Prostate gland (tissue), 2 donors: ENCODE data around the gene S100A16. TPM values are rescaled to one million over a fixed set of nuclear protein-coding genes. Genes with fewer than 3 reads are reported as not detected.
"Not testable (repeated sequence)": the region's sequence is repeated elsewhere in the genome, so short reads cannot be mapped to it uniquely, and the experiment has no call there.

Experiments used
- DNase-seq: peaks from one replicate; pipeline ENCODE4 v3.0.0-alpha.2; 2019; ENCODE audit warnings: low spot score
- H3K27ac ChIP-seq, 2 donors: fragments of 200-600 bp; sonication (generic); 2 replicates each; pipeline ENCODE4 v1.5.1; 2017 to 2019
- H3K27me3 ChIP-seq: fragments of 200-600 bp; sonication (generic); replicated peaks from 2 replicates; pipeline ENCODE4 v1.5.1; 2019; ENCODE audit not compliant: insufficient read depth
- H3K36me3 ChIP-seq, 2 donors: fragments of 200-600 bp; sonication (generic); 1 replicate in 1 of 2; 2 replicates in 1 of 2; pipeline versions ENCODE4 v1.5.1 to v1.8.1; 2017 to 2019
- H3K4me1 ChIP-seq: fragments of 200-600 bp; sonication (generic); replicated peaks from 2 replicates; pipeline ENCODE4 v1.5.1; 2019
- H3K4me3 ChIP-seq, 2 donors: fragments of 200-600 bp; sonication (generic); 2 replicates each; pipeline ENCODE4 v1.5.1; 2017 to 2019
- H3K9me3 ChIP-seq: fragments of 200-600 bp; sonication (generic); 2 replicates; pipeline ENCODE4 v1.5.1; 2017
- CTCF ChIP-seq, 4 experiments: fragments of 200-600 bp in 2 of 4; fragments of 450-650 bp in 2 of 4; sonication (generic) in 2 of 4; IDR thresholded peaks; 1 replicate in 3 of 4; 2 replicates in 1 of 4; pipeline ENCODE4 v1.5.1; 2016 to 2019; ENCODE audit warnings: antibody characterized with exemption in 4 of 4, mild to moderate bottlenecking in 2 of 4, moderate library complexity in 2 of 4
- POLR2A ChIP-seq: fragments of 450-650 bp; IDR thresholded peaks from one replicate; pipeline ENCODE4 v1.6.1; 2016; ENCODE audit warnings: antibody characterized with exemption, mild to moderate bottlenecking
- POLR2AphosphoS5 ChIP-seq: sonication (generic); formaldehyde crosslinking; IDR thresholded peaks from one replicate; pipeline ENCODE4 v1.6.1; 2017; ENCODE audit warnings: antibody characterized with exemption
- WGBS: methylation state at CpG from one replicate; pipeline ENCODE4 v1.1.5; 2018; 5-methylcytosine and 5-hydroxymethylcytosine counted together
- intact Hi-C: fragments of 100-400 bp; cut with DNase I; formaldehyde crosslinking; loops from one replicate; pipeline ENCODE4 v1.14.2; 2022
- total RNA-seq, 2 donors: library from RNA; depleted of rRNA; stranded (reverse); fragments of >200 nt; gene quantifications; one replicate each; pipeline ENCODE4 v1.1.0, GENCODE V29; 2016

S100A16 gene
- total RNA-seq, 2 donors from 2014 or later, result 78.4 to 165 TPM

- intact Hi-C loops, result no loop called here
Observed at GRCh38 chr1:153578936-153579335, 34.0 kb downstream of the S100A16 start.

GRCh38 chr1:153578490-153578889 is 34.4 kb downstream of the S100A16 start:
- intact Hi-C loops, result no loop called here

More at GRCh38 chr1:153578936-153579335, 34.0 kb downstream of the S100A16 start:
- TF ChIP-seq POLR2AphosphoS5, result no peak
- TF ChIP-seq POLR2A, result no peak
- no peak for TF ChIP-seq CTCF (IDR thresholded peaks at IDR 0.05)
- Histone ChIP-seq H3K9me3 (no peaks in the 10 kb centered on the region), H3K4me3 (no peak overlapping the region), H3K27me3 (no peaks in the 10 kb centered on the region), H3K36me3 (no peaks in the 10 kb centered on the region), H3K27ac (no peak overlapping the region), H3K4me1 (no peaks in the 10 kb centered on the region)
- WGBS, result 77% methylated on average over 3 of the region's 3 CpGs
- DNase-seq, result no peak

GRCh38 chr1:153577624-153578051 is 35.3 kb downstream of the S100A16 start:
- Histone ChIP-seq H3K36me3 (no peaks in the 10 kb centered on the region), H3K4me1 (no peaks in the 10 kb centered on the region), H3K4me3 (no peak overlapping the region), H3K27me3 (no peaks in the 10 kb centered on the region), H3K27ac (no peak overlapping the region), H3K9me3 (no peaks in the 10 kb centered on the region)
- 40% methylated on average over 9 of the region's 9 CpGs for WGBS
- DNase-seq, result no peak
- intact Hi-C loops, result no loop called here
- no peak for TF ChIP-seq POLR2A
- no peak for TF ChIP-seq CTCF (IDR thresholded peaks at IDR 0.05)
- no peak for TF ChIP-seq POLR2AphosphoS5

More at GRCh38 chr1:153578490-153578889, 34.4 kb downstream of the S100A16 start:
- no peak overlapping the region for H3K4me3 ChIP-seq
- no peaks in the 10 kb centered on the region for H3K36me3 ChIP-seq
- DNase-seq, result no peak
- no peaks in the 10 kb centered on the region for H3K27me3 ChIP-seq
- no peaks in the 10 kb centered on the region for H3K4me1 ChIP-seq
- H3K27ac ChIP-seq, result no peak overlapping the region
- TF ChIP-seq POLR2A (no peak), POLR2AphosphoS5 (no peak), CTCF (IDR thresholded peaks at IDR 0.05) (no peak)
- H3K9me3 ChIP-seq, result no peaks in the 10 kb centered on the region

- intact Hi-C loops, result no loop called here
- TF ChIP-seq POLR2AphosphoS5 (no peak), CTCF (IDR thresholded peaks at IDR 0.05) (no peak), POLR2A (no peak)
- Histone ChIP-seq H3K4me3 (no peak overlapping the region), H3K36me3 (no peaks in the 10 kb centered on the region), H3K27ac (no peak overlapping the region), H3K4me1 (no peaks in the 10 kb centered on the region), H3K27me3 (no peaks in the 10 kb centered on the region), H3K9me3 (no peaks in the 10 kb centered on the region)
- WGBS, result 75% methylated on average over 4 of the region's 4 CpGs
- DNase-seq, result no peak
Observed at GRCh38 chr1:153577138-153577537, 35.8 kb downstream of the S100A16 start.

GRCh38 chr1:153575497-153575896 is 37.4 kb downstream of the S100A16 start:
- H3K36me3 ChIP-seq, H3K27ac ChIP-seq, H3K4me1 ChIP-seq, intact Hi-C loops, H3K27me3 ChIP-seq, DNase-seq, H3K4me3 ChIP-seq, H3K9me3 ChIP-seq: not testable (repeated sequence)
- 94% methylated on average over 10 of the region's 10 CpGs for WGBS

- H3K36me3 ChIP-seq, intact Hi-C loops, H3K9me3 ChIP-seq, H3K4me3 ChIP-seq, DNase-seq, H3K4me1 ChIP-seq, H3K27me3 ChIP-seq, H3K27ac ChIP-seq: not testable (repeated sequence)
- WGBS, result 96% methylated on average over 35 of the region's 35 CpGs
Observed at GRCh38 chr1:153575081-153575491, 37.9 kb downstream of the S100A16 start.
